Breast epithelium (tissue), 3 donors: ENCODE measurements around the gene MAST4.

ENCODE experiments used
- POLR2A ChIP-seq: fragments of 450-650 bp; IDR thresholded peaks from one replicate; pipeline ENCODE4 v1.6.1; 2016; ENCODE audit warnings: antibody characterized with exemption, mild to moderate bottlenecking, moderate library complexity
- POLR2AphosphoS5 ChIP-seq, 3 donors: sonication (generic); formaldehyde crosslinking; IDR thresholded peaks; one replicate each; pipeline ENCODE4 v1.6.1; 2017; ENCODE audit warnings: antibody characterized with exemption in 3 of 3
- TF ChIP-seq, protein P1 (sequence below), 3 donors: fragments of 450-650 bp; IDR thresholded peaks; one replicate each; pipeline ENCODE4 v1.5.1; 2016 to 2017; ENCODE audit warnings: antibody characterized with exemption in 3 of 3, mild to moderate bottlenecking in 3 of 3, moderate library complexity in 3 of 3

DNA sequence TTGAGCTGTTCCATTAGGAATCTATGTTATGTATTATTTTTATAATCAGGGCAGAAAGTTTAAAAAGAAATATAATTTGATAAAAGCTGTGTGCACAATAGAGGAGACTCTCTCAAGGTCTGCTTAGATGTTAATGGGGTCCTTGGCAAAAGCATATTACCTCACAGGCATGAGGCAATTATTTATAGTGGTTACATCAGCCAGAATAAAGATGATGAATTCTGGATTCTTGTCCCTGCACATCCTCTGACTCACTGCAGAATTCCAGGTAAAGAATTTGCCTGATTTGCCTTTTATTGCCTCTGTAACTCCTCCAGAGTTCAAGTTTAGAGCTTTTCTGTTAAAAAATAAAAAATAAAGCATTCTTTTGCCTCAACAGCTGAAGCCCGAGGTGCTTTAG lies 253.6 kb downstream of the MAST4 start:
- TF ChIP-seq, protein P1, sequence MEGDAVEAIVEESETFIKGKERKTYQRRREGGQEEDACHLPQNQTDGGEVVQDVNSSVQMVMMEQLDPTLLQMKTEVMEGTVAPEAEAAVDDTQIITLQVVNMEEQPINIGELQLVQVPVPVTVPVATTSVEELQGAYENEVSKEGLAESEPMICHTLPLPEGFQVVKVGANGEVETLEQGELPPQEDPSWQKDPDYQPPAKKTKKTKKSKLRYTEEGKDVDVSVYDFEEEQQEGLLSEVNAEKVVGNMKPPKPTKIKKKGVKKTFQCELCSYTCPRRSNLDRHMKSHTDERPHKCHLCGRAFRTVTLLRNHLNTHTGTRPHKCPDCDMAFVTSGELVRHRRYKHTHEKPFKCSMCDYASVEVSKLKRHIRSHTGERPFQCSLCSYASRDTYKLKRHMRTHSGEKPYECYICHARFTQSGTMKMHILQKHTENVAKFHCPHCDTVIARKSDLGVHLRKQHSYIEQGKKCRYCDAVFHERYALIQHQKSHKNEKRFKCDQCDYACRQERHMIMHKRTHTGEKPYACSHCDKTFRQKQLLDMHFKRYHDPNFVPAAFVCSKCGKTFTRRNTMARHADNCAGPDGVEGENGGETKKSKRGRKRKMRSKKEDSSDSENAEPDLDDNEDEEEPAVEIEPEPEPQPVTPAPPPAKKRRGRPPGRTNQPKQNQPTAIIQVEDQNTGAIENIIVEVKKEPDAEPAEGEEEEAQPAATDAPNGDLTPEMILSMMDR (IDR thresholded peaks at IDR 0.05) = no peak
- TF ChIP-seq POLR2A = no peak
- TF ChIP-seq POLR2AphosphoS5 (IDR thresholded peaks at IDR 0.05) = no peak
